Parathyroid adenoma (tissue), 2 donors: Measurements from ENCODE around the gene UBAP1L.

Experiments
- H2AFZ ChIP-seq: fragments of 300-600 bp; sonication (generic); one replicate; pipeline ENCODE4 v1.7.0; 2017; ENCODE audit warnings: antibody characterized with exemption, mild to moderate bottlenecking
- H3K27ac ChIP-seq: fragments of 300-600 bp; sonication (generic); one replicate; pipeline ENCODE4 v1.7.0; 2017
- H3K27me3 ChIP-seq: fragments of 300-600 bp; sonication (generic); one replicate; pipeline ENCODE4 v1.7.0; 2017; ENCODE audit warnings: low read length; ENCODE audit not compliant: control insufficient read depth, insufficient read depth
- H3K36me3 ChIP-seq: fragments of 300-600 bp; sonication (generic); one replicate; pipeline ENCODE4 v1.7.0; 2017; ENCODE audit warnings: low read length; ENCODE audit not compliant: control insufficient read depth, insufficient read depth
- H3K4me1 ChIP-seq: fragments of 300-600 bp; sonication (generic); one replicate; pipeline ENCODE4 v1.7.0; 2017; ENCODE audit warnings: control low read depth
- H3K4me2 ChIP-seq: fragments of 300-600 bp; sonication (generic); one replicate; pipeline ENCODE4 v1.7.0; 2017; ENCODE audit warnings: low read length
- H3K4me3 ChIP-seq: fragments of 300-600 bp; sonication (generic); one replicate; pipeline ENCODE4 v1.7.0; 2017; ENCODE audit warnings: low read depth, low read length
- H3K79me2 ChIP-seq: fragments of 300-600 bp; sonication (generic); one replicate; pipeline ENCODE4 v1.7.0; 2017; ENCODE audit warnings: control low read depth
- H3K9ac ChIP-seq: fragments of 300-600 bp; sonication (generic); one replicate; pipeline ENCODE4 v1.7.0; 2017; ENCODE audit warnings: mild to moderate bottlenecking
- H3K9me3 ChIP-seq: fragments of 300-600 bp; sonication (generic); one replicate; pipeline ENCODE4 v1.7.0; 2017; ENCODE audit warnings: low read length; ENCODE audit not compliant: control insufficient read depth
- CTCF ChIP-seq: fragments of 300-600 bp; sonication (generic); IDR thresholded peaks from one replicate; pipeline ENCODE4 v1.7.0; 2017; ENCODE audit warnings: antibody characterized with exemption, mild to moderate bottlenecking
- donor health status: primary hyperparathyroidism.

UBAP1L gene

GRCh38 chr15:65062726-65063125 is 52.3 kb downstream of the UBAP1L start:
- Histone ChIP-seq H3K27ac (no peak overlapping the region), H3K36me3 (no peaks in the 10 kb centered on the region), H3K4me2 (no peak overlapping the region), H3K4me1 (no peaks in the 10 kb centered on the region), H3K9me3 (no peaks in the 10 kb centered on the region), H3K79me2 (no peaks in the 10 kb centered on the region), H3K9ac (no peak overlapping the region), H3K27me3 (no peaks in the 10 kb centered on the region), H3K4me3 (no peak overlapping the region), H2AFZ (no peak overlapping the region)
- no peak for TF ChIP-seq CTCF

GRCh38 chr15:65062061-65062460 is 52.9 kb downstream of the UBAP1L start:
- no peak overlapping the region for H3K27ac ChIP-seq

GRCh38 chr15:65060641-65061397 is 54.2 kb downstream of the UBAP1L start:
- Histone ChIP-seq H3K79me2 (no peaks in the 10 kb centered on the region), H2AFZ (no peak overlapping the region), H3K9ac (no peak overlapping the region), H3K27ac (no peak overlapping the region), H3K4me3 (no peak overlapping the region), H3K36me3 (no peaks in the 10 kb centered on the region), H3K4me2 (no peak overlapping the region), H3K27me3 (no peaks in the 10 kb centered on the region), H3K4me1 (no peaks in the 10 kb centered on the region), H3K9me3 (no peaks in the 10 kb centered on the region)
- TF ChIP-seq CTCF, result no peak

More at GRCh38 chr15:65062061-65062460, 52.9 kb downstream of the UBAP1L start:
- Histone ChIP-seq H3K4me2 (no peak overlapping the region), H3K36me3 (no peaks in the 10 kb centered on the region), H3K79me2 (no peaks in the 10 kb centered on the region), H3K4me1 (no peaks in the 10 kb centered on the region), H2AFZ (no peak overlapping the region), H3K9me3 (no peaks in the 10 kb centered on the region), H3K9ac (no peak overlapping the region), H3K27me3 (no peaks in the 10 kb centered on the region), H3K4me3 (no peak overlapping the region)
- TF ChIP-seq CTCF, result no peak

- Histone ChIP-seq H3K4me1 (no peaks in the 10 kb centered on the region), H3K4me2 (no peak overlapping the region), H3K36me3 (no peaks in the 10 kb centered on the region), H3K27me3 (no peaks in the 10 kb centered on the region), H3K27ac (no peak overlapping the region), H3K9me3 (no peaks in the 10 kb centered on the region), H3K4me3 (no peak overlapping the region), H3K9ac (no peak overlapping the region), H2AFZ (no peak overlapping the region), H3K79me2 (no peaks in the 10 kb centered on the region)
- TF ChIP-seq CTCF, result no peak
Observed at GRCh38 chr15:65059931-65060596, 54.9 kb downstream of the UBAP1L start.
